H1 (cell line): ENCODE data around the gene POLDIP3. TPM values are rescaled to one million over a fixed set of nuclear protein-coding genes. Genes with fewer than 3 reads are reported as not detected.
A peak's percentile ranks its signal among the peaks of the same experiment; 100 is the strongest.

Experiments used
- CTCF ChIA-PET: fragments of 300-600 bp; sonication (Branson Sonifier 250); formaldehyde crosslinking; loops from one replicate; lab custom pipeline; 2021; ENCODE audit not compliant: partially characterized antibody; lab: Charles Lee
- POLR2A ChIA-PET: fragments of 300-600 bp; sonication (Branson Sonifier 250); formaldehyde crosslinking; loops from one replicate; lab custom pipeline; 2021; ENCODE audit warnings: inconsistent platforms; ENCODE audit not compliant: partially characterized antibody; lab: Charles Lee
- DNase-seq, 2 experiments: peaks; one replicate each; pipeline versions ENCODE4 v3.0.0 to v3.0.0-alpha.2; 2010 to 2022; ENCODE audit warnings: low spot score in 2 of 2, low read depth in 1 of 2, mixed read lengths in 1 of 2
- FAIRE-seq: peaks from 2 replicates; lab custom pipeline; 2011; peaks lifted over from hg19 to GRCh38; lab: Jason Lieb, UNC
- H2AFZ ChIP-seq: 2 replicates; pipeline ENCODE4 v1.8.1; 2012; ENCODE audit warnings: low read length, inconsistent platforms
- H2AK5ac ChIP-seq: 2 replicates; pipeline ENCODE4 v1.6.1; 2013; ENCODE audit warnings: low read depth, low read length
- H2BK120ac ChIP-seq: replicated peaks from 2 replicates; pipeline ENCODE3; 2013; ENCODE audit warnings: low read depth, low read length, inconsistent platforms
- H2BK12ac ChIP-seq: 2 replicates; pipeline ENCODE4 v1.6.1; 2013; ENCODE audit warnings: low read depth, low read length
- H2BK15ac ChIP-seq: 2 replicates; pipeline ENCODE4 v1.6.1; 2013; ENCODE audit warnings: low read length
- H2BK20ac ChIP-seq: 2 replicates; pipeline ENCODE4 v1.6.1; 2013; ENCODE audit warnings: low read length
- H2BK5ac ChIP-seq: 2 replicates; pipeline ENCODE4 v1.6.1; 2013; ENCODE audit warnings: low read depth, low read length
- H3K14ac ChIP-seq: 2 replicates; pipeline ENCODE4 v1.6.1; 2013; ENCODE audit warnings: inconsistent platforms; ENCODE audit not compliant: insufficient read length
- H3K18ac ChIP-seq: 2 replicates; pipeline ENCODE4 v1.6.1; 2013; ENCODE audit warnings: low read length; ENCODE audit errors: extremely low read depth
- H3K23ac ChIP-seq: 2 replicates; pipeline ENCODE4 v1.6.1; 2013; ENCODE audit warnings: inconsistent platforms; ENCODE audit not compliant: insufficient read length
- H3K23me2 ChIP-seq: 2 replicates; pipeline ENCODE4 v1.6.1; 2013; ENCODE audit warnings: low read depth, low read length
- H3K27ac ChIP-seq: 2 replicates; pipeline ENCODE4 v1.6.1; 2011; ENCODE audit warnings: low read depth, low read length, inconsistent platforms
- H3K27me3 ChIP-seq, 4 experiments: replicated peaks in 1 of 4; 1 replicate in 1 of 4; 2 replicates in 3 of 4; pipeline versions ENCODE4 v1.6.1 to v1.8.1; 2011 to 2013; ENCODE audit warnings: low read length in 3 of 4, mild to moderate bottlenecking in 3 of 4, inconsistent platforms in 2 of 4, mixed read lengths in 2 of 4, moderate library complexity in 1 of 4; ENCODE audit not compliant: control insufficient read depth in 3 of 4, insufficient read depth in 3 of 4; ENCODE audit errors: extremely low read depth in 1 of 4
- H3K36me3 ChIP-seq, 4 experiments: 2 replicates each; pipeline versions ENCODE4 v1.6.1 to v1.8.1; 2011 to 2013; ENCODE audit warnings: mild to moderate bottlenecking in 4 of 4, low read length in 3 of 4, moderate library complexity in 2 of 4, control low read depth in 1 of 4, inconsistent platforms in 1 of 4; ENCODE audit not compliant: insufficient read depth in 4 of 4, control insufficient read depth in 2 of 4
- H3K4ac ChIP-seq: replicated peaks from 2 replicates; pipeline ENCODE3; 2013; ENCODE audit warnings: low read length, low read depth, mixed read lengths, inconsistent platforms; ENCODE audit not compliant: insufficient read length
- H3K4me1 ChIP-seq, 4 experiments: replicated peaks in 1 of 4; 1 replicate in 1 of 4; 2 replicates in 3 of 4; pipeline versions ENCODE4 v1.6.1 to v1.8.1; 2011 to 2013; ENCODE audit warnings: low read length in 3 of 4, inconsistent platforms in 2 of 4, mixed read lengths in 1 of 4; ENCODE audit not compliant: insufficient read depth in 4 of 4, control insufficient read depth in 3 of 4
- H3K4me2 ChIP-seq, 2 experiments: 2 replicates each; pipeline versions ENCODE4 v1.6.1 to v1.8.1; 2011 to 2013; ENCODE audit warnings: low read depth in 2 of 2, low read length in 2 of 2, control low read depth in 1 of 2, inconsistent platforms in 1 of 2, mild to moderate bottlenecking in 1 of 2; ENCODE audit not compliant: insufficient read depth in 1 of 2
- H3K4me3 ChIP-seq, 4 experiments: fragments of 200-600, 300-600 bp in 1 of 4; sonication (generic), shearing (Covaris generic), sonication (Bioruptor Twin) in 1 of 4; 2 replicates each; pipeline versions ENCODE4 v1.5.1 to v1.8.1; 2011 to 2016; ENCODE audit warnings: low read length in 4 of 4, low read depth in 3 of 4, control low read depth in 2 of 4, inconsistent platforms in 2 of 4, mild to moderate bottlenecking in 2 of 4, mixed read lengths in 1 of 4, moderate library complexity in 1 of 4; ENCODE audit not compliant: insufficient read depth in 2 of 4; ENCODE audit errors: extremely low read depth in 1 of 4
- H3K56ac ChIP-seq: replicated peaks from 2 replicates; pipeline ENCODE3; 2013; ENCODE audit warnings: low read depth, mild to moderate bottlenecking, mixed read lengths, low read length, inconsistent platforms; ENCODE audit not compliant: insufficient read length
- H3K79me1 ChIP-seq: 2 replicates; pipeline ENCODE4 v1.6.1; 2013; ENCODE audit warnings: low read depth, low read length, control low read depth
- H3K79me2 ChIP-seq, 2 experiments: 2 replicates each; pipeline versions ENCODE4 v1.6.1 to v1.8.1; 2012 to 2013; ENCODE audit warnings: low read length in 2 of 2, mild to moderate bottlenecking in 2 of 2, inconsistent platforms in 1 of 2; ENCODE audit not compliant: insufficient read depth in 2 of 2, control insufficient read depth in 1 of 2
- H3K9ac ChIP-seq, 4 experiments: replicated peaks in 1 of 4; 1 replicate in 1 of 4; 2 replicates in 3 of 4; pipeline versions ENCODE4 v1.6.1 to v1.8.1; 2011 to 2013; ENCODE audit warnings: low read depth in 3 of 4, low read length in 3 of 4, control low read depth in 2 of 4, mild to moderate bottlenecking in 2 of 4, moderate library complexity in 2 of 4, inconsistent platforms in 1 of 4; ENCODE audit errors: extremely low read depth in 1 of 4
- H3K9me3 ChIP-seq, 2 experiments: 2 replicates each; pipeline versions ENCODE4 v1.6.1 to v1.8.1; 2012 to 2013; ENCODE audit warnings: mild to moderate bottlenecking in 2 of 2, moderate library complexity in 2 of 2, control low read depth in 1 of 2, inconsistent platforms in 1 of 2, low read depth in 1 of 2, low read length in 1 of 2, mixed read lengths in 1 of 2; ENCODE audit not compliant: insufficient read depth in 2 of 2
- H4K20me1 ChIP-seq, 2 experiments: replicated peaks in 1 of 2; 2 replicates each; pipeline versions ENCODE3 to v1.8.1; 2011 to 2013; ENCODE audit warnings: inconsistent platforms in 2 of 2, low read length in 2 of 2, mild to moderate bottlenecking in 1 of 2; ENCODE audit not compliant: insufficient read depth in 2 of 2, control insufficient read depth in 1 of 2
- H4K5ac ChIP-seq: 2 replicates; pipeline ENCODE4 v1.6.1; 2013; ENCODE audit warnings: low read length, low read depth, mixed read lengths, inconsistent platforms; ENCODE audit not compliant: insufficient read length
- H4K8ac ChIP-seq: 2 replicates; pipeline ENCODE4 v1.8.0; 2013; ENCODE audit warnings: mild to moderate bottlenecking, moderate library complexity, low read length, inconsistent platforms; ENCODE audit not compliant: insufficient read depth; ENCODE audit errors: extremely low read depth
- H4K91ac ChIP-seq: replicated peaks from 2 replicates; pipeline ENCODE3; 2013; ENCODE audit warnings: low read length, mixed read lengths, inconsistent platforms; ENCODE audit not compliant: insufficient read length
- BCL11A ChIP-seq, 2 experiments: IDR thresholded peaks; one replicate each; pipeline ENCODE4 v1.6.1; 2011; ENCODE audit warnings: low read depth in 2 of 2, low read length in 2 of 2, mild to moderate bottlenecking in 2 of 2
- CTCF ChIP-seq, 3 experiments: IDR thresholded peaks; 1 replicate in 2 of 3; 2 replicates in 1 of 3; pipeline versions ENCODE4 v1.5.1 to v1.6.1; 2011; ENCODE audit warnings: low read length in 3 of 3, mild to moderate bottlenecking in 3 of 3, inconsistent platforms in 2 of 3, low read depth in 1 of 3, moderate library complexity in 1 of 3; ENCODE audit not compliant: insufficient read depth in 1 of 3; ENCODE audit errors: control extremely low read depth in 1 of 3
- JUND ChIP-seq: IDR thresholded peaks from 2 replicates; pipeline ENCODE4 v1.6.1; 2011; ENCODE audit warnings: mild to moderate bottlenecking, improper control_type of control experiment, low read length
- POLR2A ChIP-seq, 2 experiments: IDR thresholded peaks; 1 replicate in 1 of 2; 2 replicates in 1 of 2; pipeline ENCODE4 v1.6.1; 2011; ENCODE audit warnings: low read depth in 2 of 2, low read length in 2 of 2, mild to moderate bottlenecking in 2 of 2; ENCODE audit errors: control extremely low read depth in 1 of 2
- SAP30 ChIP-seq: fragments of 300-600 bp; sonication (generic); IDR thresholded peaks from 2 replicates; pipeline ENCODE4 v1.7.1; 2012; ENCODE audit warnings: low read length, moderate library complexity, mild to moderate bottlenecking, inconsistent platforms; ENCODE audit not compliant: insufficient read depth, insufficient replicate concordance
- TAF7 ChIP-seq: optimal IDR thresholded peaks from 2 replicates; pipeline ENCODE3; 2011; ENCODE audit warnings: low read depth, mild to moderate bottlenecking, inconsistent platforms, low read length, moderate library complexity, borderline replicate concordance
- TBP ChIP-seq: IDR thresholded peaks from 2 replicates; pipeline ENCODE4 v1.6.1; 2011; ENCODE audit warnings: low read depth, low read length, improper control_type of control experiment
- WGBS, 2 experiments: shearing (Covaris generic) in 1 of 2; methylation state at CpG; one replicate each; pipeline versions ENCODE4 v1.1.6 to v1.1.7; 2013 to 2015; ENCODE audit warnings: low lambda C conversion rate in 2 of 2, mixed read lengths in 2 of 2, inconsistent platforms in 1 of 2, low coverage in 1 of 2, missing lambda C conversion rate in 1 of 2; ENCODE audit not compliant: insufficient replicate concordance in 2 of 2, insufficient coverage in 1 of 2, insufficient read length in 1 of 2; ENCODE audit errors: extremely low coverage in 1 of 2, missing lambda C conversion rate in 1 of 2; 5-methylcytosine and 5-hydroxymethylcytosine counted together
- polyA plus RNA-seq, 7 experiments: library from polyadenylated mRNA; depleted of rRNA in 3 of 7; stranded (reverse) in 5 of 7; unstranded in 2 of 7; fragments of >200 nt in 5 of 7; fragments of 200-250 nt in 2 of 7; gene quantifications; 1 replicate in 5 of 7; 2 replicates in 1 of 7; 4 replicates in 1 of 7; pipeline versions ENCODE4 v1.2.1 to v1.2.3, GENCODE V29; 2011 to 2013; ENCODE audit warnings: missing spikeins in 2 of 7, mixed read lengths in 2 of 7
- total RNA-seq: library from RNA; stranded (reverse); fragmentation: NEBNext Ultra II Directional; extraction: Animal tissue kit (Norgen Biotek cat#: 25700); gene quantifications from 2 replicates; pipeline ENCODE4 v1.2.1, GENCODE V29; 2021

POLDIP3 gene
- total and polyA plus RNA-seq, 2 of the 8 experiments (the other 6 are each of a cell fraction or from before 2014, with no cell fraction given) = 43.5 to 84.6 TPM

- H3K4me1 ChIP-seq = no peaks in the 10 kb centered on the region
- peak overlapping the region; percentile 65 to 100 for H3K4me2 ChIP-seq
- H3K27me3 ChIP-seq = peaks cover 0 to 11% (median 10%) of the 10 kb centered on the region in 4 experiments; a peak in 5 of 7 replicates
- ChIA-PET POLR2A (interaction anchor here (0.8 to 1.6 kb wide), 2 partner anchors 47 to 48 kb away, joined by 4 to 5 read pairs; partner anchors contain the start of gene POLDIP3), CTCF (interaction anchor here (0.9 to 2.2 kb wide), 10 partner anchors 9 to 377 kb away, joined by 3 to 6 read pairs (median 3); no protein-coding TSS in a partner anchor)
- H3K36me3 ChIP-seq = no peaks in the 10 kb centered on the region
- H3K9ac ChIP-seq = peak overlapping the region in 1 of 4 experiments; percentile 42; a peak in 2 of 7 replicates
- no peak overlapping the region for H2AK5ac ChIP-seq
- H3K23ac ChIP-seq = no peak overlapping the region
- no peaks in the 10 kb centered on the region for H3K9me3 ChIP-seq
- H4K8ac ChIP-seq = peak overlapping the region; percentile 93
- WGBS, 2 experiments = 5% methylated on average over 23 of the region's 68 CpGs; no CpG with 5 or more reads in 1 of the 2 experiments
- H3K4ac ChIP-seq = no peak overlapping the region
- peak overlapping the region; percentile 14; the same call in 1 of the 2 replicates for H2BK12ac ChIP-seq
- no peak overlapping the region; the same call in 1 of the 2 replicates for H3K18ac ChIP-seq
- peak overlapping the region; percentile 25 for H3K56ac ChIP-seq
- H4K91ac ChIP-seq = no peak overlapping the region
- H3K27ac ChIP-seq = no peak overlapping the region
- peak overlapping the region; percentile 72 for H4K5ac ChIP-seq
- peak overlapping the region; percentile 31 to 74 (median 54) for H3K4me3 ChIP-seq
- H3K79me2 ChIP-seq = no peaks in the 10 kb centered on the region
- peaks cover 3% of the 10 kb centered on the region; the same call in 1 of the 2 replicates for H3K23me2 ChIP-seq
- peak in 1 of 2 experiments; percentile 94 for DNase-seq
- no peak overlapping the region for H2BK120ac ChIP-seq
- no peak overlapping the region for H3K14ac ChIP-seq
- H4K20me1 ChIP-seq = no peaks in the 10 kb centered on the region
- peak overlapping the region; percentile 60; the same call in 1 of the 2 replicates for H2BK5ac ChIP-seq
- FAIRE-seq = no peak
- H3K79me1 ChIP-seq = no peaks in the 10 kb centered on the region
- peak overlapping the region; percentile 81; the same call in 1 of the 2 replicates for H2BK15ac ChIP-seq
- no peak overlapping the region for H2BK20ac ChIP-seq
- H2AFZ ChIP-seq = peak overlapping the region; percentile 98; the same call in 1 of the 2 replicates
- 0 out of 2 replicates have a peak, but pooled peaks have one; percentile 32 for TF ChIP-seq JUND
- no peak for TF ChIP-seq SAP30
- TF ChIP-seq TAF7 = peak; percentile 15
- TF ChIP-seq TBP = peak; percentile 47; the same call in 1 of the 2 replicates
- no peak for TF ChIP-seq BCL11A (IDR thresholded peaks at IDR 0.05; ENCODE audit: low read depth in 2 of 2, low read length in 2 of 2)
- peak; percentile 71 to 89 (median 72) for TF ChIP-seq CTCF (IDR thresholded peaks at IDR 0.05; ENCODE audit: control extremely low read depth in 1 of 3, insufficient read depth in 1 of 3, low read depth in 1 of 3, low read length in 3 of 3)
- peak in 1 of 2 experiments; percentile 32; a peak in 1 of 3 replicates for TF ChIP-seq POLR2A (IDR thresholded peaks at IDR 0.05; ENCODE audit: control extremely low read depth in 1 of 2, low read depth in 2 of 2, low read length in 2 of 2)
Observed at GRCh38 chr22:42661985-42662831, 47.5 kb upstream of the POLDIP3 start.
